Mesenchymal stem cell (in vitro differentiated cells and primary cell): ENCODE results near the gene PIGR.

Experiments used
- DNase-seq: peaks from one replicate; pipeline ENCODE4 v3.0.0-alpha.2; 2013
- H2AFZ ChIP-seq: one replicate; pipeline ENCODE4 v1.6.1; 2013; ENCODE audit warnings: low read depth, mild to moderate bottlenecking, control low read depth, inconsistent platforms, low read length, moderate library complexity
- H2AK5ac ChIP-seq: 2 replicates; pipeline ENCODE4 v1.6.1; 2013; ENCODE audit warnings: low read length, moderate library complexity, mild to moderate bottlenecking, inconsistent platforms; ENCODE audit not compliant: severe bottlenecking
- H2BK120ac ChIP-seq: one replicate; pipeline ENCODE4 v1.6.1; 2013; ENCODE audit warnings: low read depth, mild to moderate bottlenecking, inconsistent platforms, low read length, moderate library complexity
- H2BK12ac ChIP-seq, 2 experiments: one replicate each; pipeline ENCODE4 v1.6.1; 2013; ENCODE audit warnings: inconsistent platforms in 2 of 2, low read length in 2 of 2, mild to moderate bottlenecking in 2 of 2, moderate library complexity in 2 of 2, control low read depth in 1 of 2
- H2BK15ac ChIP-seq: one replicate; pipeline ENCODE4 v1.6.1; 2013; ENCODE audit warnings: mild to moderate bottlenecking, low read depth, inconsistent platforms; ENCODE audit not compliant: poor library complexity, severe bottlenecking
- H2BK5ac ChIP-seq: 2 replicates; pipeline ENCODE4 v1.6.1; 2013; ENCODE audit warnings: low read depth, mild to moderate bottlenecking, low read length, control low read depth, inconsistent platforms; ENCODE audit not compliant: poor library complexity, severe bottlenecking
- H3K14ac ChIP-seq, 2 experiments: one replicate each; pipeline ENCODE4 v1.6.1; 2013; ENCODE audit warnings: inconsistent platforms in 2 of 2, low read length in 2 of 2, control low read depth in 1 of 2, mild to moderate bottlenecking in 1 of 2, moderate library complexity in 1 of 2
- H3K18ac ChIP-seq, 2 experiments: one replicate each; pipeline ENCODE4 v1.6.1; 2013; ENCODE audit warnings: inconsistent platforms in 2 of 2, low read length in 2 of 2, control low read depth in 1 of 2, low read depth in 1 of 2, mild to moderate bottlenecking in 1 of 2
- H3K23ac ChIP-seq, 2 experiments: one replicate each; pipeline ENCODE4 v1.6.1; 2013; ENCODE audit warnings: inconsistent platforms in 2 of 2, low read length in 2 of 2, mild to moderate bottlenecking in 2 of 2, moderate library complexity in 2 of 2, control low read depth in 1 of 2
- H3K27ac ChIP-seq: 2 replicates; pipeline ENCODE4 v1.5.1; 2013; ENCODE audit warnings: mild to moderate bottlenecking, moderate library complexity, low read length, control low read depth, inconsistent platforms; ENCODE audit not compliant: poor library complexity, severe bottlenecking
- H3K27me3 ChIP-seq, 2 experiments: 2 replicates each; pipeline versions ENCODE4 v1.6.1 to v1.7.0; 2013; ENCODE audit warnings: low read length in 2 of 2, mild to moderate bottlenecking in 2 of 2, moderate library complexity in 2 of 2, control low read depth in 1 of 2, inconsistent platforms in 1 of 2; ENCODE audit not compliant: control insufficient read depth in 1 of 2, insufficient read depth in 1 of 2
- H3K36me3 ChIP-seq, 2 experiments: 2 replicates each; pipeline versions ENCODE4 v1.6.1 to v1.7.0; 2013; ENCODE audit warnings: low read length in 2 of 2, control low read depth in 1 of 2, inconsistent platforms in 1 of 2, low read depth in 1 of 2, mild to moderate bottlenecking in 1 of 2; ENCODE audit not compliant: insufficient read depth in 2 of 2, control insufficient read depth in 1 of 2
- H3K4ac ChIP-seq, 2 experiments: one replicate each; pipeline ENCODE4 v1.6.1; 2013; ENCODE audit warnings: inconsistent platforms in 2 of 2, low read length in 2 of 2, mild to moderate bottlenecking in 2 of 2, moderate library complexity in 2 of 2, control low read depth in 1 of 2, low read depth in 1 of 2
- H3K4me1 ChIP-seq: 2 replicates; pipeline ENCODE4 v1.6.1; 2013; ENCODE audit warnings: low read depth, low read length, control low read depth; ENCODE audit not compliant: control insufficient read depth, insufficient read depth
- H3K4me2 ChIP-seq: 2 replicates; pipeline ENCODE4 v1.6.1; 2013; ENCODE audit warnings: low read length, mild to moderate bottlenecking, inconsistent platforms; ENCODE audit not compliant: poor library complexity, severe bottlenecking
- H3K4me3 ChIP-seq, 2 experiments: 2 replicates each; pipeline versions ENCODE4 v1.5.1 to v1.7.0; 2013; ENCODE audit warnings: low read length in 2 of 2, mild to moderate bottlenecking in 2 of 2, control low read depth in 1 of 2, low read depth in 1 of 2; ENCODE audit not compliant: insufficient read depth in 1 of 2
- H3K79me1 ChIP-seq: replicated peaks from 2 replicates; pipeline ENCODE4 v1.6.1; 2013; ENCODE audit warnings: mild to moderate bottlenecking, control low read depth, low read length, inconsistent platforms; ENCODE audit not compliant: poor library complexity, severe bottlenecking
- H3K9ac ChIP-seq: 2 replicates; pipeline ENCODE4 v1.7.0; 2013; ENCODE audit warnings: mild to moderate bottlenecking, low read length, moderate library complexity
- H3K9me3 ChIP-seq: 2 replicates; pipeline ENCODE4 v1.7.0; 2013; ENCODE audit warnings: mild to moderate bottlenecking, low read length; ENCODE audit not compliant: control insufficient read depth
- H4K8ac ChIP-seq: one replicate; pipeline ENCODE4 v1.6.1; 2013; ENCODE audit warnings: inconsistent platforms, mild to moderate bottlenecking, low read length, moderate library complexity
- H4K91ac ChIP-seq: one replicate; pipeline ENCODE4 v1.6.1; 2013; ENCODE audit warnings: mild to moderate bottlenecking, low read length, inconsistent platforms
- WGBS: methylation state at CpG from one replicate; pipeline ENCODE4 v1.1.7; 2013; ENCODE audit warnings: mixed read lengths; 5-methylcytosine and 5-hydroxymethylcytosine counted together

The PIGR gene

DNA sequence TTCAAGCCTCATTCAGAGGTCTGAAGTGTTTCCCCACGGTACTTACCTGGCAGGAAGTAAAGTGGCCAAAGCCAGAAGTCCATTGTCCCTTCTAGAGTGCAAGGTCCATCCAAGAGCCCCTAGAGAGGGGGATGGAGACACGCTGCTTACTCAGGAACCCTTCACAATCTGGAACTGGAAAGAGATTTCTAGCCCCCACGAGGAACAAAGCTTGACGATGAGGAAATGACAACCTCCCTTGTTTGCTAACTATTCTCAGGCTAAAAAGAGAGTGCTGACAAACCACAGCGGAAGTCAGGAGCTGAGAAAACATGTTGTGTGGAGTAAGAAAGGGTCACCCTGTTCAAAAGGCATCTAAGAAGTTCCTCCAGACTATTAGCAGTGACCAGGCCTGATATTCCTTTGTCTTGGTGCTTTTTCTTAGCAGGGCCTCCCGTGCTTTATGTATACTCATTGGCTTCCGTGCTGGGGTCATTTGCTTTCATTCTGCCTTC, 24.4 kb downstream of the PIGR start, which contains the start of gene FCMR:
FCMR (minus strand) TSS at position 170 of the 494 bp plus-strand sequence; CDS start at position 83, 87 bp downstream.
- Histone ChIP-seq H3K27me3 (peaks cover 4 to 27% of the 10 kb centered on the region in 2 experiments), H3K79me1 (no peaks in the 10 kb centered on the region), H3K4me1 (no peaks in the 10 kb centered on the region), H2AK5ac (no peak within 1 kb of the TSS), H3K23ac (no peak within 1 kb of the TSS), H3K4me2 (no peak within 1 kb of the TSS), H3K9me3 (no peaks in the 10 kb centered on the region), H2BK120ac (no peak within 1 kb of the TSS), H3K14ac (no peak within 1 kb of the TSS), H3K4ac (no peak within 1 kb of the TSS), H3K9ac (no peak within 1 kb of the TSS), H2BK12ac (no peak within 1 kb of the TSS), H4K8ac (no peak within 1 kb of the TSS), H3K18ac (no peak within 1 kb of the TSS), H4K91ac (no peak within 1 kb of the TSS), H2AFZ (no peak within 1 kb of the TSS), H2BK5ac (no peak within 1 kb of the TSS), H2BK15ac (no peak within 1 kb of the TSS), H3K4me3 (no peak within 1 kb of the TSS), H3K27ac (no peak within 1 kb of the TSS), H3K36me3 (no peaks in the 10 kb centered on the region)
- no peak for DNase-seq
- WGBS = 69% methylated on average over 6 of the region's 7 CpGs

DNA sequence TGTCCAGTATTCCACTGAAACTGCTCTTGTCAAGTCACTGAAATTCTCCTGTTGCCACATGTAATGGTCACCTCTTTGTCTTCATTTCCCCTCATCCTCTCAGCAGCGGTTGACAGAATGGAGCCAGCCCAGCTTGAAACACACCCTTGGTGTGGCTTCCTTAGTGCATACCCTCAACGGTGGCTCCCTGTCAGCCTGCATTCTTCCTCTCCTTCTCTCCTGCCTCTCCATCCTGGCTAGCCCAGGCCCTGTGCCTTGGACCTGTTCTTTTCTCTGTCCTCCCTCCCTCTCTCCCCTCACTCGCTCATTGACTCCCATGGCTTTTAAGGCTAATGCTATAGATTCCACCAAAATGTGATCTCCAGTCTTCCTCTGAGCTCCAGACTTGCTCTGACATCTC, 28.2 kb downstream of the PIGR start:
- H2BK15ac ChIP-seq = no peak overlapping the region
- H2BK120ac ChIP-seq = no peak overlapping the region
- H2BK12ac ChIP-seq = no peak overlapping the region
- H2BK5ac ChIP-seq = no peak overlapping the region
- no peak overlapping the region for H2AK5ac ChIP-seq
- H3K36me3 ChIP-seq = no peaks in the 10 kb centered on the region
- peaks cover 28 to 61% of the 10 kb centered on the region in 2 experiments for H3K27me3 ChIP-seq
- no peaks in the 10 kb centered on the region for H3K79me1 ChIP-seq
- H3K9me3 ChIP-seq = no peaks in the 10 kb centered on the region
- no peak overlapping the region for H3K9ac ChIP-seq
- no peak overlapping the region for H3K14ac ChIP-seq
- H2AFZ ChIP-seq = no peak overlapping the region
- H3K18ac ChIP-seq = no peak overlapping the region
- H3K4me3 ChIP-seq = no peak overlapping the region
- peaks cover 2% of the 10 kb centered on the region for H3K4me1 ChIP-seq
- WGBS = 96% methylated on average over 3 of the region's 3 CpGs
- H3K23ac ChIP-seq = no peak overlapping the region
- H3K4ac ChIP-seq = no peak overlapping the region
- DNase-seq = no peak
- H4K8ac ChIP-seq = no peak overlapping the region
- H3K27ac ChIP-seq = no peak overlapping the region
- no peak overlapping the region for H4K91ac ChIP-seq
- H3K4me2 ChIP-seq = no peak overlapping the region

DNA sequence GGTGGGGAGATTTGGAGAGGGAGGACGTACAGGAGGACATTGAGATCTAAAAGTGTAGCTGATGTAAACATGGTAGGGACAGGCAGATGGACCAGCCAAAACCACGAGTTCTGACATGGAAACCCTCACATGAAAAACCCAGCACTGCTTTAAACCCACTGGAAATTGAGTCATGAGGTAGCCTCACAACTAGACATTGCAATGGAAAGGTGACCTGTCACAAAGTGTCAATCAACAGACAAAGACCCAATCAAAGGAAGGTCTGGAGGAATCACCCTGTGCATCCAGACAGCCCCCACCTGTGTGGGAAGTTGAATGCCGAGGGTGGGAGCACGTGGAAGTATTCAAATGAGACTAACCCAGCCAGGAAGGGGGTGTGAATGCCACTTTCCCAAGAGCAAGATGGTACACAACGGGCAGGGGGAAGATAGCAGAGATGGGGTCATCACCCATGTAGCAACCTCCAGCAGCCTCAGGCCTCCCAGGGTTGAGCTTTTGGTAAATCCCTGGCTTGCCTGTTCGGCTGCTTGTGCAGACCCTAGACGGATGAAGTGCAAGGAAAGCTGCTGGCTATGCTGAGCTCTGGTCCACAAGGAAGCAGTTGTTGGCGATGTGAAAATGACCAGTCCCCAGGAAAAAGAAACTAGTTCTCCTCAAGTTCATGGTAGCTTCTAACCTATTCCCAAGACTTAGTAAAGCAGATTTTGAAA, 30.1 kb downstream of the PIGR start:
- Histone ChIP-seq H3K79me1 (no peaks in the 10 kb centered on the region), H2AFZ (no peak overlapping the region), H2BK12ac (no peak overlapping the region), H4K8ac (no peak overlapping the region), H3K18ac (no peak overlapping the region), H3K4me1 (peaks cover 2% of the 10 kb centered on the region), H2BK15ac (no peak overlapping the region), H3K4me2 (no peak overlapping the region), H3K9me3 (no peaks in the 10 kb centered on the region), H3K27me3 (peaks cover 28 to 53% of the 10 kb centered on the region in 2 experiments), H3K36me3 (no peaks in the 10 kb centered on the region), H3K4ac (no peak overlapping the region), H3K14ac (no peak overlapping the region), H2BK5ac (no peak overlapping the region), H3K4me3 (no peak overlapping the region), H3K9ac (no peak overlapping the region), H3K27ac (no peak overlapping the region), H3K23ac (no peak overlapping the region), H4K91ac (no peak overlapping the region), H2BK120ac (no peak overlapping the region), H2AK5ac (no peak overlapping the region)
- 88% methylated on average over 7 of the region's 8 CpGs for WGBS
- no peak for DNase-seq

DNA sequence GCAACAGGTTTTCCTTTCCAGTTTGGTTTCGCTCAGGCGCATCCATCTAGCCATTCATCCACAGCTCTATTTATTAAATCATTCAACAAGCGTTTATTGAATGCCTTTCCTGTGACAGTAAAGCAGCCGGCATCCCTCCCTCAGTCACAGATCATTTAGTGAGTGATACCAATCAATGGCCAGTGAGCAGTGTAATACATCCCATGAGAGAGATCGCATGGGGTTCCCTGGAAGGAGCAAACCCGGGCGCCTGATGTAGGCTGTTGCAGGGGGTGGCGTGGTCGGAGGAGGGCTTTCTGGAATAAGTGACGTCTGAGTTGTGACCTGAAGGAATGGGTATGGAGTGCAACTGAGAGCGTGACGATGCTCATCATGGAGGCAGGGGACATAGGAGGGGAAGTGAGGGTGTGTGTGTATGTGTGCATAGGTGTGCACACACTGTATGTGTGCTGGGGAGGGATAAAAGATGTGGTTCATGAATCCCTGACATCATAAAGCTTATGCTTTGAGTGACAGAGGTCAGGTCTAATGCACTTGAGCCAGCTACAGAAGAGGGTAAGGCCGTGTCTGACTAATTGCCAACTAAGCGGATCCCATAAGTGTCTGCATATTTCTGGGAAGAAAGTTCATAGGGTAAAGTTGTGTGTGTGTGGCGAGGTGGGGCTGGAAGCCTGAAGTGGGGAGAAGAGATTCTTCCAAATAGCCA, 31.1 kb downstream of the PIGR start:
- WGBS = 79% methylated on average over 15 of the region's 15 CpGs
- H3K9ac ChIP-seq = no peak overlapping the region

More for the DNA sequence above, 31.1 kb downstream of the PIGR start:
- H2BK5ac ChIP-seq = no peak overlapping the region
- DNase-seq = no peak
- H3K23ac ChIP-seq = no peak overlapping the region
- no peak overlapping the region for H2BK15ac ChIP-seq
- no peak overlapping the region for H2BK120ac ChIP-seq
- no peaks in the 10 kb centered on the region for H3K9me3 ChIP-seq
- H4K8ac ChIP-seq = no peak overlapping the region
- H3K14ac ChIP-seq = no peak overlapping the region
- no peak overlapping the region for H3K18ac ChIP-seq
- no peak overlapping the region for H2BK12ac ChIP-seq
- H3K27me3 ChIP-seq = peaks cover 33 to 56% of the 10 kb centered on the region in 2 experiments
- no peak overlapping the region for H3K27ac ChIP-seq
- H2AFZ ChIP-seq = no peak overlapping the region
- H3K4ac ChIP-seq = no peak overlapping the region
- peaks cover 2% of the 10 kb centered on the region for H3K4me1 ChIP-seq
- H4K91ac ChIP-seq = no peak overlapping the region
- no peak overlapping the region for H2AK5ac ChIP-seq
- H3K4me2 ChIP-seq = no peak overlapping the region
- no peaks in the 10 kb centered on the region for H3K36me3 ChIP-seq
- no peaks in the 10 kb centered on the region for H3K79me1 ChIP-seq
- H3K4me3 ChIP-seq = no peak overlapping the region
